ENCODE measurements around the gene ZFYVE27.

The ZFYVE27 gene

GRCh38 chr10:97717627-97718026 lies 19.3 kb upstream of the ZFYVE27 start:
- H3K27ac ChIP-seq = no peak overlapping the region
- no peaks in the 10 kb centered on the region for H3K27me3 ChIP-seq (ENCODE audit: insufficient read depth, low read depth)
- H4K20me1 ChIP-seq (ENCODE audit: insufficient read depth) = no peaks in the 10 kb centered on the region
- TF ChIP-seq CTCF (conservative IDR thresholded peaks at IDR 0.05; ENCODE audit: low read depth, low read length) = no peak
- H3K4me3 ChIP-seq (IDR thresholded peaks at IDR 0.05; ENCODE audit: insufficient read depth, low read depth, low read length) = no peak overlapping the region
- H3K36me3 ChIP-seq (ENCODE audit: insufficient read depth) = no peaks in the 10 kb centered on the region
- no peak overlapping the region for H2AFZ ChIP-seq (ENCODE audit: low read depth)
- H3K4me2 ChIP-seq = no peak overlapping the region
- no peak overlapping the region for H3K9ac ChIP-seq
- H3K79me2 ChIP-seq (ENCODE audit: insufficient read depth, low read depth) = no peaks in the 10 kb centered on the region
- H3K4me1 ChIP-seq (ENCODE audit: low read depth, poor library complexity, severe bottlenecking) = peaks cover 7% of the 10 kb centered on the region

- Histone ChIP-seq H3K9ac (no peak overlapping the region), H4K20me1 (ENCODE audit: insufficient read depth) (no peaks in the 10 kb centered on the region)
Observed at GRCh38 chr10:97718178-97718577, 18.8 kb upstream of the ZFYVE27 start.

GRCh38 chr10:97718659-97719142 lies 18.2 kb upstream of the ZFYVE27 start:
- H2AFZ ChIP-seq (ENCODE audit: low read depth) = no peak overlapping the region
- no peaks in the 10 kb centered on the region for H3K36me3 ChIP-seq (ENCODE audit: insufficient read depth)
- no peaks in the 10 kb centered on the region for H3K27me3 ChIP-seq (ENCODE audit: insufficient read depth, low read depth)
- H3K9ac ChIP-seq = no peak overlapping the region
- H3K27ac ChIP-seq = no peak overlapping the region
- no peak for TF ChIP-seq CTCF (conservative IDR thresholded peaks at IDR 0.05; ENCODE audit: low read depth, low read length)
- H3K79me2 ChIP-seq (ENCODE audit: insufficient read depth, low read depth) = no peaks in the 10 kb centered on the region
- H3K4me3 ChIP-seq (IDR thresholded peaks at IDR 0.05; ENCODE audit: insufficient read depth, low read depth, low read length) = no peak overlapping the region
- no peak overlapping the region for H3K4me2 ChIP-seq
- H4K20me1 ChIP-seq (ENCODE audit: insufficient read depth) = no peaks in the 10 kb centered on the region
- no peaks in the 10 kb centered on the region for H3K4me1 ChIP-seq (ENCODE audit: low read depth, poor library complexity, severe bottlenecking)

More at GRCh38 chr10:97718178-97718577, 18.8 kb upstream of the ZFYVE27 start:
- H3K4me3 ChIP-seq (IDR thresholded peaks at IDR 0.05; ENCODE audit: insufficient read depth, low read depth, low read length) = no peak overlapping the region
- H3K27me3 ChIP-seq (ENCODE audit: insufficient read depth, low read depth) = no peaks in the 10 kb centered on the region
- H2AFZ ChIP-seq (ENCODE audit: low read depth) = no peak overlapping the region
- TF ChIP-seq CTCF (conservative IDR thresholded peaks at IDR 0.05; ENCODE audit: low read depth, low read length) = no peak
- no peak overlapping the region for H3K27ac ChIP-seq
- H3K36me3 ChIP-seq (ENCODE audit: insufficient read depth) = no peaks in the 10 kb centered on the region
- peaks cover 1% of the 10 kb centered on the region for H3K4me1 ChIP-seq (ENCODE audit: low read depth, poor library complexity, severe bottlenecking)
- no peaks in the 10 kb centered on the region for H3K79me2 ChIP-seq (ENCODE audit: insufficient read depth, low read depth)
- H3K4me2 ChIP-seq = no peak overlapping the region

GRCh38 chr10:97719602-97720001 lies 17.3 kb upstream of the ZFYVE27 start:
- Histone ChIP-seq H3K79me2 (ENCODE audit: insufficient read depth, low read depth) (no peaks in the 10 kb centered on the region), H3K9ac (no peak overlapping the region), H4K20me1 (ENCODE audit: insufficient read depth) (no peaks in the 10 kb centered on the region), H3K4me3 (IDR thresholded peaks at IDR 0.05; ENCODE audit: insufficient read depth, low read depth, low read length) (no peak overlapping the region), H3K36me3 (ENCODE audit: insufficient read depth) (no peaks in the 10 kb centered on the region), H3K4me1 (ENCODE audit: low read depth, poor library complexity, severe bottlenecking) (no peaks in the 10 kb centered on the region), H3K4me2 (no peak overlapping the region), H3K27ac (no peak overlapping the region), H2AFZ (ENCODE audit: low read depth) (no peak overlapping the region), H3K27me3 (ENCODE audit: insufficient read depth, low read depth) (no peaks in the 10 kb centered on the region)
- no peak for TF ChIP-seq CTCF (conservative IDR thresholded peaks at IDR 0.05; ENCODE audit: low read depth, low read length)

Data from KMS-11 (cell line).